ENCODE results near the gene THOP1.

DNA sequence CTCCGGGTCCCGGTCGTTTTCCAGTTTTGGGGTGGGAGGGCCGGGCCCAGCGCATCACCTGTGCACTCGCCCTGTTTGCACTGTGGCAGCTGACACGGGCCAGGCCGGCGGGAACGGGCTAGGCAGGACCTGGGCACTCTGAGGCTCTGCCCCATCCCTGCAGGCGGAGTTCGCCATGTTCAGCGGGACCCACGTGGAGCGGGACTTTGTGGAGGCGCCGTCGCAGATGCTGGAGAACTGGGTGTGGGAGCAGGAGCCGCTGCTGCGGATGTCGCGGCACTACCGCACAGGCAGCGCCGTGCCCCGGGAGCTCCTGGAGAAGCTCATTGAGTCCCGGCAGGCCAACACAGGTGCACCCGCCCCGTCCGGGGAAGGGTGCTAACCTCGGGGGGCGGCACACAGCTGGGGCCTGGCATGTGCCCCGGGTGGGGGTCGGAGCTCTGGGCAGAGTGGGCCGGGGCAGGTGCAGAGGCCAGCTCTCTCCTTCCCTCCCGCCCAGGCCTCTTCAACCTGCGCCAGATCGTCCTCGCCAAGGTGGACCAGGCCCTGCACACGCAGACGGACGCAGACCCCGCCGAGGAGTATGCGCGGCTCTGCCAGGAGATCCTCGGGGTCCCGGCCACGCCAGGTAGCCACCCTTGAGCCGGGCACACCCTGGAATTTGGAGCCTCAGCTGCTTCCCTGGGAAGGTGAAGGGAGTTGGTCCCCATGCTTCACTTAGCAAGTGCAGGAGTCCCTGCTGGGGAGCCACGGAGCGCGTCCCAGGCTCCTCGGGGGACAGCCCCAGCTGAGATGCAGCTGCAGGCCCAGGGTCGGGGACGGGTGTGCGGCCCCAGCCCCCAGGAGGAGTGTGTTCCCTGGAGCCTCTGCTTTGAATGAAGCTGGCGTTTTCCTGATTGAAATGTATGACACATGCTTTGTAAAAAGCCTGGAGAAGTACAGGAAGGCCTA, 25.1 kb downstream of the THOP1 start:
- TF ChIP-seq CTCF (IDR thresholded peaks at IDR 0.05; ENCODE audit: low read length) (no peak), EZH2 (IDR thresholded peaks at IDR 0.05; ENCODE audit: borderline replicate concordance, low read length) (no peak)
